ENCODE results near the gene HOXC5. TPM values are rescaled to one million over a fixed set of nuclear protein-coding genes. Genes with fewer than 3 reads are reported as not detected.

Gene HOXC5
- total RNA-seq, 1 experiment from 2014 or later = not detected

DNA sequence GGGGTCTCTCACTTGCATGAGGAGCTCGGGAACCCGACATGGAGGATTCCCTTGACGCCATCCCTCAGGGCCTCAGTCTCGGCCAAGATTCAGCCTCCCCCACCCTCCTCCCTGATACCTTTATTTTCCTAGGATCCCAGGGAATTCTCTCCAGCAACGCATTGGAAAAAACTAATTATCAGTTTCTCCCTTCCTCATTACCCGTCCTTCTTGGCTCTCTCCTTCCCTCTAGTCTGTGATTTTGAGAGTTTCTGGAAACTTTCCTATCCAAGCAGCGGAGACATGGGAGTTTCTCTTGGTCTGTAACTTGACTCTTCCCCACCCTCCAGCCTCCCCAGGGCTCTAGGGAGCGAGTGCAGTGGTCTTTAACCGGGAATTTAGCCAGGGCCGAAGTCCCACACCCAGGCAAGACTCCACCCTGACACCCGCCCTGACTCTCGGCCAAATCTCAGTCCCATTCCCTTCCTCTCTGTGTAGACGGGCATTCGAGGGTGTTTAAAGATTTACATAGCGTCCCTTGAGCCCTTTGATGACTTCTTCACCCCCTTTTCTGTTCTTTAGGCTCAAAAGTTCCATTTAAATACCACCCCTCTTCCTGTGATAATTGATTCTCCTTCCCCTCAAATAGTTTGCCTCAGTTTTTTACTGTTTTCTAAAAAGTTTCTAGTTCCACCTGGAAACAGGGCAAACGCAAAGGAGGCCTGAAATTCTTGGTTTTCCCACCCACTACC lies 6.7 kb downstream of the HOXC5 start:
- Histone ChIP-seq H3K9me3 (ENCODE audit: control insufficient read depth, low read depth, low read length) (no peaks in the 10 kb centered on the region), H2BK12ac (ENCODE audit: insufficient read length, low read depth, low read length) (no peak overlapping the region), H3K79me1 (ENCODE audit: insufficient read depth, low read depth, low read length, poor library complexity, severe bottlenecking) (no peaks in the 10 kb centered on the region), H3K14ac (ENCODE audit: insufficient read depth, low read length) (no peak overlapping the region), H3K4ac (ENCODE audit: low read depth, low read length) (no peak overlapping the region), H3K4me2 (ENCODE audit: insufficient read depth, insufficient read length, low read length) (no peak overlapping the region), H3K9ac (ENCODE audit: extremely low read depth, insufficient read length, low read length) (no peak overlapping the region), H4K8ac (replicated peaks; ENCODE audit: insufficient read length, low read depth, low read length) (no peak overlapping the region), H4K5ac (ENCODE audit: insufficient read length, low read depth, low read length) (no peak overlapping the region), H3K18ac (ENCODE audit: insufficient read length, low read depth, low read length) (no peak overlapping the region), H3T11ph (ENCODE audit: low read length) (no peak overlapping the region), H2BK120ac (ENCODE audit: low read depth, low read length, poor library complexity, severe bottlenecking) (no peak overlapping the region), H3K4me1 (ENCODE audit: insufficient read depth, low read length) (no peaks in the 10 kb centered on the region), H2AFZ (ENCODE audit: low read length) (no peak overlapping the region), H3K23me2 (ENCODE audit: insufficient read length, low read depth, low read length, poor library complexity, severe bottlenecking) (no peaks in the 10 kb centered on the region), H3K27me3 (ENCODE audit: insufficient read depth, low read length) (peaks cover 100% of the 10 kb centered on the region), H2BK20ac (ENCODE audit: low read depth, low read length, poor library complexity, severe bottlenecking) (no peak overlapping the region), H3K23ac (ENCODE audit: insufficient read length, low read depth, low read length) (no peak overlapping the region), H4K91ac (ENCODE audit: insufficient read length, low read depth, low read length) (no peak overlapping the region), H3K56ac (ENCODE audit: insufficient read length, low read depth, low read length) (no peak overlapping the region), H2BK5ac (ENCODE audit: insufficient read length, low read length) (no peak overlapping the region), H3K79me2 (ENCODE audit: insufficient read depth, low read length) (no peaks in the 10 kb centered on the region), H2AK5ac (ENCODE audit: insufficient read length, low read length) (no peak overlapping the region), H2BK15ac (ENCODE audit: low read depth, low read length) (no peak overlapping the region), H4K20me1 (ENCODE audit: control insufficient read depth, insufficient read depth, insufficient read length) (no peaks in the 10 kb centered on the region), H3K27ac (ENCODE audit: insufficient read length, low read depth, low read length) (no peak overlapping the region)
- no peak overlapping the region for H3K27ac Mint-ChIP-seq
- DNase-seq = no peak
- no CpG with 5 or more reads among the region's 16 CpGs for WGBS (ENCODE audit: extremely low coverage, insufficient read length, low lambda C conversion rate)
- peak overlapping the region in 1 of 2 experiments; percentile 5; a peak in 1 of 5 replicates for H3K4me3 Mint-ChIP-seq
- TF ChIP-seq, protein P1, sequence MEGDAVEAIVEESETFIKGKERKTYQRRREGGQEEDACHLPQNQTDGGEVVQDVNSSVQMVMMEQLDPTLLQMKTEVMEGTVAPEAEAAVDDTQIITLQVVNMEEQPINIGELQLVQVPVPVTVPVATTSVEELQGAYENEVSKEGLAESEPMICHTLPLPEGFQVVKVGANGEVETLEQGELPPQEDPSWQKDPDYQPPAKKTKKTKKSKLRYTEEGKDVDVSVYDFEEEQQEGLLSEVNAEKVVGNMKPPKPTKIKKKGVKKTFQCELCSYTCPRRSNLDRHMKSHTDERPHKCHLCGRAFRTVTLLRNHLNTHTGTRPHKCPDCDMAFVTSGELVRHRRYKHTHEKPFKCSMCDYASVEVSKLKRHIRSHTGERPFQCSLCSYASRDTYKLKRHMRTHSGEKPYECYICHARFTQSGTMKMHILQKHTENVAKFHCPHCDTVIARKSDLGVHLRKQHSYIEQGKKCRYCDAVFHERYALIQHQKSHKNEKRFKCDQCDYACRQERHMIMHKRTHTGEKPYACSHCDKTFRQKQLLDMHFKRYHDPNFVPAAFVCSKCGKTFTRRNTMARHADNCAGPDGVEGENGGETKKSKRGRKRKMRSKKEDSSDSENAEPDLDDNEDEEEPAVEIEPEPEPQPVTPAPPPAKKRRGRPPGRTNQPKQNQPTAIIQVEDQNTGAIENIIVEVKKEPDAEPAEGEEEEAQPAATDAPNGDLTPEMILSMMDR (conservative IDR thresholded peaks at IDR 0.05) = no peak
- H3K36me3 Mint-ChIP-seq (ENCODE audit: insufficient read depth in 1 of 3, low read depth in 3 of 3) = peaks cover 0 to 4% (median 0%) of the 10 kb centered on the region in 3 experiments; a peak in 2 of 7 replicates
- peaks cover 100% of the 10 kb centered on the region for H3K27me3 Mint-ChIP-seq (ENCODE audit: low read depth)
- H3K9me3 Mint-ChIP-seq = peaks cover 7 to 8% of the 10 kb centered on the region in 2 experiments; a peak in 4 of 5 replicates
- H3K4me1 Mint-ChIP-seq = peaks cover 0 to 6% of the 10 kb centered on the region in 2 experiments; a peak in 2 of 4 replicates
